Neuronal stem cell (in vitro differentiated cells): ENCODE results near the gene MAEL.

Experiments used
- DNase-seq: peaks from one replicate; pipeline ENCODE4 v3.0.0-alpha.2; 2013; ENCODE audit warnings: low spot score
- H2AFZ ChIP-seq: one replicate; pipeline ENCODE4 v1.6.1; 2013; ENCODE audit warnings: mild to moderate bottlenecking, low read length, inconsistent platforms
- H2AK5ac ChIP-seq: 2 replicates; pipeline ENCODE4 v1.6.1; 2013; ENCODE audit warnings: low read depth, mild to moderate bottlenecking, inconsistent platforms, low read length, moderate library complexity, mixed read lengths
- H2BK120ac ChIP-seq: 2 replicates; pipeline ENCODE4 v1.6.1; 2013; ENCODE audit warnings: low read depth, mild to moderate bottlenecking, inconsistent platforms, low read length, moderate library complexity, mixed read lengths
- H2BK12ac ChIP-seq: one replicate; pipeline ENCODE4 v1.6.1; 2013; ENCODE audit warnings: low read length, inconsistent platforms
- H2BK15ac ChIP-seq: 2 replicates; pipeline ENCODE4 v1.6.1; 2013; ENCODE audit warnings: mild to moderate bottlenecking, low read length, inconsistent platforms, mixed read lengths
- H2BK5ac ChIP-seq: one replicate; pipeline ENCODE4 v1.6.1; 2013; ENCODE audit warnings: inconsistent platforms, mild to moderate bottlenecking, low read length, moderate library complexity
- H3K14ac ChIP-seq: one replicate; pipeline ENCODE4 v1.6.1; 2013; ENCODE audit warnings: low read length, inconsistent platforms
- H3K18ac ChIP-seq: 2 replicates; pipeline ENCODE4 v1.6.1; 2013; ENCODE audit warnings: low read length, inconsistent platforms
- H3K23ac ChIP-seq: 2 replicates; pipeline ENCODE4 v1.6.1; 2013; ENCODE audit warnings: low read depth, mild to moderate bottlenecking, mixed read lengths, low read length, inconsistent platforms; ENCODE audit not compliant: poor library complexity
- H3K27ac ChIP-seq: replicated peaks from 3 replicates; pipeline ENCODE4 v1.5.1; 2013; ENCODE audit warnings: low read length, inconsistent platforms
- H3K27me3 ChIP-seq, 3 experiments: 2 replicates each; pipeline ENCODE4 v1.6.1; 2013; ENCODE audit warnings: low read length in 3 of 3, mild to moderate bottlenecking in 2 of 3, inconsistent platforms in 1 of 3, low read depth in 1 of 3, mixed read lengths in 1 of 3, moderate library complexity in 1 of 3; ENCODE audit not compliant: control insufficient read depth in 3 of 3, insufficient read depth in 3 of 3
- H3K36me3 ChIP-seq, 2 donors: replicated peaks in 1 of 2; 2 replicates each; pipeline ENCODE4 v1.6.1; 2013; ENCODE audit warnings: low read length in 2 of 2; ENCODE audit not compliant: control insufficient read depth in 2 of 2, insufficient read depth in 2 of 2
- H3K4ac ChIP-seq: 2 replicates; pipeline ENCODE4 v1.6.1; 2013; ENCODE audit warnings: inconsistent platforms, mild to moderate bottlenecking, low read length, moderate library complexity
- H3K4me1 ChIP-seq, 2 donors: 1 replicate in 1 of 2; 2 replicates in 1 of 2; pipeline ENCODE4 v1.6.1; 2013; ENCODE audit warnings: low read length in 2 of 2, low read depth in 1 of 2; ENCODE audit not compliant: control insufficient read depth in 2 of 2, insufficient read depth in 1 of 2
- H3K4me2 ChIP-seq: one replicate; pipeline ENCODE4 v1.6.1; 2013; ENCODE audit warnings: mild to moderate bottlenecking, low read length, inconsistent platforms; ENCODE audit not compliant: insufficient read depth, poor library complexity, severe bottlenecking
- H3K4me3 ChIP-seq, 2 donors: 2 replicates each; pipeline ENCODE4 v1.5.1; 2013; ENCODE audit warnings: low read length in 2 of 2, mild to moderate bottlenecking in 2 of 2, inconsistent platforms in 1 of 2, moderate library complexity in 1 of 2
- H3K79me1 ChIP-seq: one replicate; pipeline ENCODE4 v1.6.1; 2013; ENCODE audit warnings: low read depth, mild to moderate bottlenecking, inconsistent platforms, low read length, moderate library complexity
- H3K9ac ChIP-seq: one replicate; pipeline ENCODE4 v1.6.1; 2013; ENCODE audit warnings: mild to moderate bottlenecking, low read depth, low read length, inconsistent platforms; ENCODE audit not compliant: poor library complexity
- H3K9me3 ChIP-seq, 2 donors: replicated peaks in 1 of 2; 2 replicates each; pipeline versions ENCODE3 to v1.6.1; 2013; ENCODE audit warnings: low read length in 2 of 2, mild to moderate bottlenecking in 2 of 2, inconsistent platforms in 1 of 2, low read depth in 1 of 2, mixed read lengths in 1 of 2, moderate library complexity in 1 of 2; ENCODE audit not compliant: control insufficient read depth in 2 of 2, insufficient read depth in 1 of 2
- H4K8ac ChIP-seq: one replicate; pipeline ENCODE4 v1.6.1; 2013; ENCODE audit warnings: low read depth, mild to moderate bottlenecking, inconsistent platforms, low read length, moderate library complexity
- H4K91ac ChIP-seq: one replicate; pipeline ENCODE4 v1.6.1; 2013; ENCODE audit warnings: low read length, low read depth, mild to moderate bottlenecking, inconsistent platforms; ENCODE audit not compliant: poor library complexity
- WGBS, 2 donors: extraction: QIAGEN DNeasy Blood & Tissue Kit; methylation state at CpG; one replicate each; pipeline ENCODE4 v1.1.7; 2013; ENCODE audit warnings: missing lambda C conversion rate in 2 of 2, mixed read lengths in 1 of 2; ENCODE audit not compliant: insufficient read length in 2 of 2, insufficient replicate concordance in 1 of 2; ENCODE audit errors: extremely low coverage in 2 of 2; 5-methylcytosine and 5-hydroxymethylcytosine counted together

The MAEL gene

DNA sequence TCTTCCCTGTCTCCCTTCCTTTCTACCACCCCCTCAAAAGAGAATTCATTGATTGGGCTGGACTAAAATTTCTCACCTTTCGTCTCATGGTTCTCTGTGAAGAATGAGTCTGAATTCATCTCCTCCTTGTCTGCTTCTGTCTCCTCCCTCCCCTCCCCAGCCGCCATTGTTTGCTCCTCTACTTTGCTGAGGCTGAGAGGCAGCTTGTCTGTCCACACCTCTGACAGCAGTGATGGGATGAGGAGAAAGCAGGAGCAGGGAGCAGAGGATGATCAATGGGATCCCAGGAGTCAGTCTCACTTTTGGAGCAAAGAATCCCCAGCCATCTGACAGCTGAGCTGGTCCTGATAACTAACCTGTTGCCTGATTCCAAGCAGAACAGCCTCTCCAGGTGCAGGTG lies 16.3 kb upstream of the MAEL start:
- DNase-seq = no peak
- H2BK5ac ChIP-seq = no peak overlapping the region
- H3K4ac ChIP-seq = no peak overlapping the region
- H2AFZ ChIP-seq = peak overlapping the region; percentile 62
- H3K4me1 ChIP-seq = peaks cover 20 to 31% of the 10 kb centered on the region in 2 donors
- H3K27ac ChIP-seq = peak overlapping the region; percentile 54
- H3K79me1 ChIP-seq = no peaks in the 10 kb centered on the region
- no peak overlapping the region for H3K23ac ChIP-seq
- peaks cover 0 to 8% (median 4%) of the 10 kb centered on the region in 3 experiments for H3K27me3 ChIP-seq
- no peaks in the 10 kb centered on the region for H3K36me3 ChIP-seq
- WGBS, 2 donors = no CpG with 5 or more reads among the region's 2 CpGs
- no peak overlapping the region for H2BK120ac ChIP-seq
- peak overlapping the region; percentile 38 for H3K4me2 ChIP-seq
- H3K9me3 ChIP-seq = no peaks in the 10 kb centered on the region
- H4K91ac ChIP-seq = no peak overlapping the region
- H3K18ac ChIP-seq = no peak overlapping the region
- H3K9ac ChIP-seq = no peak overlapping the region
- H2BK12ac ChIP-seq = no peak overlapping the region
- H2BK15ac ChIP-seq = no peak overlapping the region
- no peak overlapping the region for H3K14ac ChIP-seq
- H4K8ac ChIP-seq = no peak overlapping the region
- no peak overlapping the region for H3K4me3 ChIP-seq
- no peak overlapping the region for H2AK5ac ChIP-seq

DNA sequence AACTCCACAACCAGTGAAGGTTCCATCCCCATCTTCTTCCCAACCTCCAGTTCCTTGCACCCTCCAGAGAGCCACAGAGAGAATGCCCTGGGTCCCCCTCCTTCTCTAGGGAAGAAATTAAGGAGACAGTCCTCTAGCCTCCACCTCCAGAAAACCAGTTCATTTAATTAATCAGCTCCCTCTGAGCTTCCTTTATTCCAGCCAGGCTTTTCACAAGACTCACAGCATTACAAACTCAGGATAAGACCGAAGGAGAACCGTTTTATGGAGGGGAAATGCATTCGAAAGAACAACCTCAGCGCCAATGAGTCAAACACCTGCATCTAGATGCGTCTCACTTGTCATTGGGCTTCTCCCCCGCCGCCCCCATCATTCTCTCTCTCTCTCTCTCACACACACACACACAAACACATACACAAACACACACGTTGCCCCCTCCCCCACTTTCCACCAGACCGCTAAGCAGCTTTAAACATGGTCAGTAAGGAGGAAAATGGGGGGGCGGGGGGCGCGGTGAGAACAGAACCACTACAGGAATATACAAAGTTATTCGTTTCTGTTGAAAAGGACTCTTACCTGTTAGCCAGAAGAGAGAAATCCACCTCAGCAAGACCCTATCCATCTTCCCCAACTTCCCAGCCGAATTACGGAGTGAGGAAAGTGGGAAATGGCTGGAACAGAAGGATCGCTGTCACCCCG lies 14.3 kb upstream of the MAEL start:
- no peak for DNase-seq
- H3K18ac ChIP-seq = no peak overlapping the region
- H3K36me3 ChIP-seq = no peaks in the 10 kb centered on the region
- no peak overlapping the region for H2BK5ac ChIP-seq
- H3K23ac ChIP-seq = no peak overlapping the region
- peak overlapping the region; percentile 20 for H3K27ac ChIP-seq
- no peak overlapping the region for H3K4ac ChIP-seq
- peaks cover 20 to 31% of the 10 kb centered on the region in 2 donors for H3K4me1 ChIP-seq
- H4K8ac ChIP-seq = no peak overlapping the region
- no peak overlapping the region for H3K14ac ChIP-seq
- H2AK5ac ChIP-seq = no peak overlapping the region
- no peak overlapping the region for H2BK15ac ChIP-seq
- peak overlapping the region; percentile 79 for H3K9ac ChIP-seq
- no peak overlapping the region for H2BK12ac ChIP-seq
- H4K91ac ChIP-seq = no peak overlapping the region
- H3K4me2 ChIP-seq = peak overlapping the region; percentile 81
- no CpG with 5 or more reads among the region's 17 CpGs for WGBS, 2 donors
- H3K79me1 ChIP-seq = no peaks in the 10 kb centered on the region
- H3K4me3 ChIP-seq = peak overlapping the region; percentile 70 to 85
- peak overlapping the region; percentile 92 for H2AFZ ChIP-seq
- no peak overlapping the region for H2BK120ac ChIP-seq
- peaks cover 0 to 8% (median 7%) of the 10 kb centered on the region in 3 experiments for H3K27me3 ChIP-seq
- no peaks in the 10 kb centered on the region for H3K9me3 ChIP-seq

DNA sequence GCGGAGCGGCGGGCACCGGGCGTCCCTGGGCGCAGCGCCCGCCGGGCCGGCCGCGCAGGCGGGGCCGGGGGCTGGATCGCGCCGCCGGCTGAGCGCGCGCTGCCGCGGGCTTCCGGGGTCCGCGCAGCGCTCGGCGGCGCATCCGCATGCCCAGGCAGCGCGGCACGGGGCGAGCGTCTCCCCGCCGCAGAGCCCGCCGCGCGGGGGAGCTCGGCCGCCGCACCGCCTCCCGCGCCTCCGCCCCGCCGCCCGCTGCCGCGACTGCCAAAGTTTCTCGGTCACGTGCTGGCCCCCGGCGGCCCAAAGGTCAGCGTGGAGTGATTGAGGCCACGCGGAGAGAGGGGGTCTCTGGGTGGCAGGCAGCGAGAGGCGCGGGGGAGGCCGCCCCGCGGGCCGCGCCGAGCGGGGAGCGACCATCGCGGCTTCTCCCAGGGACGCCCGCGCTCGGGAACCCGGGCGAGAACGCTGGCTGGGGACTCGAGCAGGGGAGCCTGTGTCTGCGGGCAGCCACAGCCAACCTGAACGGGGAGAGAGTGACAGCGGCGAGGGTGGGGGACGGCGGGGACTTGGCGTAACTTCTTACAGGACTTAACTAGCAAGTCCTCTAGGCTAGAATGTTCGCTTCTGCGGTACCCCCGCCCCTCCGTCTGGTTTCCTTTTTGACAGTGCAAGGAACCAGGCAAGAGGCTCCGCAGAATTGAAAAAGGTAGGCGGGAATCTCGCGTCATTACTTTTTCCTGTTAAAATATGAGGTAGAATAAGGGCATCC lies 13.5 kb upstream of the MAEL start, which contains the start of gene ILDR2:
Gene ILDR2, minus strand, starts transcription at position 180 of the 769 bp plus-strand sequence. CDS start 272 bp downstream, outside the sequence.
- H2BK5ac ChIP-seq = no peak within 1 kb of the TSS

DNA sequence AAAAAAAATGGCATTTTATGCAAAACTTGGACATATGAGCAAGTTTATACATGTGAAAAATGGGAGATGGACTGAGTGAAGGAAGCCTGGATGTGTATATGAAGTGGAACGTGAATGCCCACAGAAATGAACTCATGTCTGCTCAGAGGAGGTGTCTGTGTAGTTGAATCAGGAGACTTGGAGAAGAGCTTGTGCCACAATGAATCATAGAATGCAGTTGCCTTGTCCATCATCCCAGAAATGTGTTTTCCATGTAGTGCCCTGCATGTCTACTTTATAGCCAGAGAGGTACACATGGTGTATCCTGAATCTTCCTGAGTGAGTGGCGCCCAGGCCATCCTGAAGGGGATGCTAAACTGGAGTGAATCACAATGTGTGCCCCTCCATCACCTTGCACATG lies 11.1 kb upstream of the MAEL start:
- no peak overlapping the region for H3K14ac ChIP-seq
- H4K91ac ChIP-seq = no peak overlapping the region
- H3K27me3 ChIP-seq = peaks cover 0 to 8% (median 7%) of the 10 kb centered on the region in 3 experiments
- H3K9me3 ChIP-seq = no peaks in the 10 kb centered on the region
- H3K9ac ChIP-seq = no peak overlapping the region
- DNase-seq = no peak
- H2BK15ac ChIP-seq = no peak overlapping the region
- no peak overlapping the region for H3K27ac ChIP-seq
- H2BK12ac ChIP-seq = no peak overlapping the region
- H3K4ac ChIP-seq = no peak overlapping the region
- no peak overlapping the region for H2AFZ ChIP-seq
- no peak overlapping the region for H2AK5ac ChIP-seq
- no CpG with 5 or more reads among the region's 2 CpGs for WGBS, 2 donors
- H3K79me1 ChIP-seq = no peaks in the 10 kb centered on the region
- no peak overlapping the region for H3K23ac ChIP-seq
- no peaks in the 10 kb centered on the region for H3K36me3 ChIP-seq
- H4K8ac ChIP-seq = no peak overlapping the region
- no peak overlapping the region for H3K18ac ChIP-seq
- H3K4me2 ChIP-seq = no peak overlapping the region
- H2BK5ac ChIP-seq = no peak overlapping the region
- no peak overlapping the region for H2BK120ac ChIP-seq
- H3K4me3 ChIP-seq = no peak overlapping the region
- peaks cover 12 to 22% of the 10 kb centered on the region in 2 donors for H3K4me1 ChIP-seq

More for the DNA sequence above, 13.5 kb upstream of the MAEL start, which contains the start of gene ILDR2:
- Histone ChIP-seq H3K4ac (no peak within 1 kb of the TSS), H3K9me3 (no peaks in the 10 kb centered on the region), H3K18ac (peak within 1 kb of the TSS; percentile 85), H2AFZ (peak within 1 kb of the TSS; percentile 96), H3K9ac (peak within 1 kb of the TSS; percentile 79), H4K91ac (no peak within 1 kb of the TSS), H2BK120ac (no peak within 1 kb of the TSS), H2AK5ac (no peak within 1 kb of the TSS), H3K23ac (peak within 1 kb of the TSS; percentile 45), H4K8ac (no peak within 1 kb of the TSS), H3K79me1 (no peaks in the 10 kb centered on the region), H3K27ac (peak within 1 kb of the TSS; percentile 20), H3K4me3 (peak within 1 kb of the TSS; percentile 70 to 85), H3K4me1 (peaks cover 20 to 31% of the 10 kb centered on the region in 2 donors), H3K14ac (no peak within 1 kb of the TSS), H2BK12ac (no peak within 1 kb of the TSS), H3K27me3 (peaks cover 0 to 8% (median 7%) of the 10 kb centered on the region in 3 experiments), H3K36me3 (no peaks in the 10 kb centered on the region), H3K4me2 (peak within 1 kb of the TSS; percentile 81), H2BK15ac (peak within 1 kb of the TSS; percentile 37)
- DNase-seq = peak; percentile 63
- WGBS, 2 donors = no CpG with 5 or more reads among the region's 97 CpGs
